Activated T-helper 2 cell treated with anti-CD3 and anti-CD28 coated beads, Interferon-gamma antibody, Interleukin-2, Interleukin-4, amounts not matched to agents 10 μg/mL and 5 μg/mL and 100 μg/mL, durations not matched to agents 14 hours and 24 hours and 36 hours (primary cell): ENCODE measurements around the gene S100A7. TPM values are rescaled to one million over a fixed set of nuclear protein-coding genes. Genes with fewer than 3 reads are reported as not detected.
A peak's percentile ranks its signal among the peaks of the same experiment; 100 is the strongest.

Experiments
- DNase-seq: peaks from one replicate; pipeline ENCODE4 v3.0.0; 2021; ENCODE audit warnings: low spot score
- H3K27ac Mint-ChIP-seq: one replicate; pipeline ENCODE4 v1.8.0; 2021; ENCODE audit warnings: mixed read lengths
- H3K27me3 Mint-ChIP-seq: one replicate; pipeline ENCODE4 v1.8.0; 2021; ENCODE audit warnings: low read depth, mixed read lengths
- H3K36me3 Mint-ChIP-seq: one replicate; pipeline ENCODE4 v1.8.0; 2021; ENCODE audit warnings: low read depth, mixed read lengths
- H3K4me1 Mint-ChIP-seq: one replicate; pipeline ENCODE4 v1.8.0; 2021; ENCODE audit warnings: low read depth, mixed read lengths
- H3K4me3 Mint-ChIP-seq: one replicate; pipeline ENCODE4 v1.8.0; 2021; ENCODE audit warnings: low read depth, mild to moderate bottlenecking, moderate library complexity, mixed read lengths
- H3K9me3 Mint-ChIP-seq: one replicate; pipeline ENCODE4 v1.8.0; 2021; ENCODE audit warnings: mixed read lengths
- intact Hi-C: fragments of 100-400 bp; cut with micrococcal nuclease; formaldehyde crosslinking; loops from one replicate; pipeline ENCODE4 v1.15.1; 2023
- total RNA-seq: library from RNA; stranded (reverse); gene quantifications from 2 replicates; pipeline ENCODE4 v1.2.3, GENCODE V29; 2022

S100A7 gene
- total RNA-seq, result not detected in 2 replicates

DNA sequence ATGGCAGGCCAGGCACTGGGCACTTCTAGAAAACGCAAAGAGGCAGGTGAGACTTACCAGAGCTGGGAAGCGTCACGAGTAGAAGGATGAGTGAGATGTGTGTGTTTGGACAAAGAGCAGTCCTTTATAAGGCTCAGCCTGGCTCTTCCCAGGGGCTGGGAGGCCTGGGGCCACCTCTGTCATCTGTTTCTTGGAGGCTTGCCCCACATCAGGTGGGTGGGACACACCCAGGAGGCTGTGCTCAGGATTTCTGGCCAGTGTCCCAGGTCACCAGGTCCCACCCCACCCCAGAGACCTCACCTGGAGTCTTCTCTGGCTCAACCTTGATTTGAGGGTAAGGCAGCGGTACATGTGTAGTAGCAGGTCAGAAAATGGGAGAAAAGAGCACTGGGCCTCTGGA, at the start of gene S100A7:
Gene S100A7, minus strand, starts transcription at position 101 of the 400 bp plus-strand sequence. CDS start 1,638 bp downstream, outside the sequence.
- Mint-ChIP-seq H3K27me3 (peaks cover 11% of the 10 kb centered on the region), H3K27ac (no peak within 1 kb of the TSS), H3K4me1 (no peaks in the 10 kb centered on the region), H3K4me3 (no peak within 1 kb of the TSS), H3K9me3 (no peaks in the 10 kb centered on the region), H3K36me3 (no peaks in the 10 kb centered on the region)
- DNase-seq, result no peak
- intact Hi-C loops, result no loop called here

DNA sequence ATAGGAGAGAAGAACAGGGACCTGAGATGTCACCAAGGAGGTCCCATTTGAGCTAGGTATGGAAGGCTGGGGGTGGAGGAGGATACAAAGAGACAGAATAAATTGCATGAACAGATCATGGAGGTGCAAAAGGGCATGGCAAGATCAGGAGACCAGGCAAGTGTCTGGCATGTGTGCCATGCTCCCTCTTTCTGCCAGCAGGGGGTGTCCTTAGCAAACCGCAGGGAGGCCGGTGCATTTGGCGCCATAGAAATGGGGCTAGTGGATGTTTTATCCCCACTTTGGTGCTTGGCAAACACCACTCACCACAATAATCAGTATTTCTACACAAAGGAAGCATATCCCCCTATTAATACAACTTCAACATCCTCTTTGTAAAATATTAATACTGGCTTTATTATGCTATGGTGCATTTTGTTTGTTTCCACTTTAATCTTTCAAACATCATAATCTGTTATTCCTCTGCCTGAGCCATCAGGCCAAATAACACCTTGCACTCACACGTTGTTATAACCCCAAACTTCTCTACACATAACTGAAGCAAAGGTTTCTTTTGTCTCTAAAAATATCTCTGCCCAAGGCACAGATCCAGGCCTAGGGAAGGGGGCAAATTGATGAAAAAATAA, 49.4 kb upstream of the S100A7 start:
- H3K9me3 Mint-ChIP-seq, result no peaks in the 10 kb centered on the region
- no peaks in the 10 kb centered on the region for H3K27me3 Mint-ChIP-seq
- peak; percentile 58 for DNase-seq
- no peak overlapping the region for H3K27ac Mint-ChIP-seq
- H3K4me3 Mint-ChIP-seq, result no peak overlapping the region
- intact Hi-C loops, result loop anchor here (2.0 to 5.0 kb wide), 2 partner anchors 162 to 239 kb away; partner anchors contain the start of gene ILF2
- no peaks in the 10 kb centered on the region for H3K36me3 Mint-ChIP-seq
- H3K4me1 Mint-ChIP-seq, result peaks cover 11% of the 10 kb centered on the region

- intact Hi-C loops, result no loop called here
- Mint-ChIP-seq H3K36me3 (no peaks in the 10 kb centered on the region), H3K4me3 (no peak overlapping the region), H3K27me3 (no peaks in the 10 kb centered on the region), H3K27ac (no peak overlapping the region), H3K4me1 (peaks cover 12% of the 10 kb centered on the region), H3K9me3 (no peaks in the 10 kb centered on the region)
- DNase-seq, result no peak
Observed at GRCh38 chr1:153509036-153509435, 48.6 kb upstream of the S100A7 start.

DNA sequence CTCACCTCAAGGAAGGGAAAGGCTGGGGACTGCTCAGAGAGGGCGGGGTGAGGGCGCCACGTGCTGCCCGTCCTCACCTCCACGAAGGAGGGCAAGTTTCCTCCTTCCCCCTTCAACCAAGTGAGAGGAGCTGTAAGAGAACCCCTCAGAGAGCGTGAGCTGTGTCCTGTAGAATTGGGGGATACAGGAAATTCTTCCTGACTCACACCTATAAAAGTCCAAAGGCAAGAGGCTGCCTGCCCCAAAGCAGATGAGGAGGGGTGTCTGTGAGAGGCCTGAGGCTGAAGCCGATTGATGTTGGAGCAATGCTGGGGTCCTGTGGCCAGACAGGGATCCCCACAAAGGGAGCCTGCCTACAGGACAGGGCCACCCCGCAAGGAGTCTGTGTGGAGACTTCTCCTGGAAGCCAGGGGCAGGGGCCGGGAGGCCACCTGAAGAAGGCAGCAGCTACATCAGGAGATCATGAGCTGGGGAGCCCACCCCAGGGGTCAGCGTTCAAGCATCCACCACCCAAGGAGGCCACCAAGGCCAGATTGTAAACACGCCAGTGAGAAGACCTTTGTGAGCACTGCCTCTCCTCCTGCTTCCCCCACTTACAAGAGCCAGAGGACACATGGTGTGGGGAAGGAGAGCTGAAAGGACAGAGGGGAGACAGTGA, 47.6 kb upstream of the S100A7 start:
- Mint-ChIP-seq H3K4me1 (peaks cover 9% of the 10 kb centered on the region), H3K9me3 (no peaks in the 10 kb centered on the region), H3K36me3 (no peaks in the 10 kb centered on the region), H3K27ac (no peak overlapping the region), H3K27me3 (no peaks in the 10 kb centered on the region), H3K4me3 (no peak overlapping the region)
- DNase-seq, result no peak
- intact Hi-C loops, result no loop called here

GRCh38 chr1:153506831-153507413, 46.5 kb upstream of the S100A7 start:
- Mint-ChIP-seq H3K4me1 (peaks cover 9% of the 10 kb centered on the region), H3K27ac (no peak overlapping the region), H3K9me3 (no peaks in the 10 kb centered on the region), H3K36me3 (no peaks in the 10 kb centered on the region), H3K4me3 (no peak overlapping the region), H3K27me3 (peaks cover 2% of the 10 kb centered on the region)
- intact Hi-C loops, result no loop called here
- no peak for DNase-seq

GRCh38 chr1:153506386-153506785, 45.9 kb upstream of the S100A7 start:
- DNase-seq, result no peak
- Mint-ChIP-seq H3K36me3 (no peaks in the 10 kb centered on the region), H3K27me3 (peaks cover 2% of the 10 kb centered on the region), H3K4me1 (peaks cover 8% of the 10 kb centered on the region), H3K27ac (no peak overlapping the region), H3K4me3 (no peak overlapping the region), H3K9me3 (no peaks in the 10 kb centered on the region)
- intact Hi-C loops, result no loop called here

GRCh38 chr1:153505576-153505975, 45.1 kb upstream of the S100A7 start:
- no peak overlapping the region for H3K4me3 Mint-ChIP-seq
- H3K36me3 Mint-ChIP-seq, result no peaks in the 10 kb centered on the region
- H3K4me1 Mint-ChIP-seq, result peaks cover 2% of the 10 kb centered on the region
- intact Hi-C loops, result no loop called here
- H3K9me3 Mint-ChIP-seq, result no peaks in the 10 kb centered on the region
- H3K27ac Mint-ChIP-seq, result no peak overlapping the region
- H3K27me3 Mint-ChIP-seq, result peaks cover 7% of the 10 kb centered on the region
- DNase-seq, result no peak

DNA sequence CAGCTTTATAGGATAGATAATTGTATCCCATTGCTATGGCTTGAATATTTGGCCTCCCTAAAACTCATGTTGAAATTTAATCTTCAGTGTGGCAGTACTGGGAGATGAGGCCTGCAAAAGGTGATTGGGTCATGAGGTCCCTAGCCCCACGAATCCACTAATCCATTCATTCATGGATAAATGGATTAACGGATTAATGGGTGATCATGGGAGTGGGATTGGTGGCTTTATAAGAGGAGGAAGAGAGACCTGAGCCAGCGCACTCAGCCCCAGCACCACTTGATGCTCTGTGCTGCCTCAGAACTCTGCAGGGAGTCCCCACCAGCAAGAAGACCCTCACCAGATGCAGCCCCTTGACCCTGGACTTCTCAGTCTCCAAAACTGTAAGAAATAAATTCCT, 43.3 kb upstream of the S100A7 start:
- H3K27ac Mint-ChIP-seq, result no peak overlapping the region
- no peak for DNase-seq
- H3K4me1 Mint-ChIP-seq, result peaks cover 2% of the 10 kb centered on the region
- H3K36me3 Mint-ChIP-seq, result no peaks in the 10 kb centered on the region
- H3K27me3 Mint-ChIP-seq, result peaks cover 19% of the 10 kb centered on the region
- intact Hi-C loops, result no loop called here
- H3K4me3 Mint-ChIP-seq, result no peak overlapping the region
- no peaks in the 10 kb centered on the region for H3K9me3 Mint-ChIP-seq

DNA sequence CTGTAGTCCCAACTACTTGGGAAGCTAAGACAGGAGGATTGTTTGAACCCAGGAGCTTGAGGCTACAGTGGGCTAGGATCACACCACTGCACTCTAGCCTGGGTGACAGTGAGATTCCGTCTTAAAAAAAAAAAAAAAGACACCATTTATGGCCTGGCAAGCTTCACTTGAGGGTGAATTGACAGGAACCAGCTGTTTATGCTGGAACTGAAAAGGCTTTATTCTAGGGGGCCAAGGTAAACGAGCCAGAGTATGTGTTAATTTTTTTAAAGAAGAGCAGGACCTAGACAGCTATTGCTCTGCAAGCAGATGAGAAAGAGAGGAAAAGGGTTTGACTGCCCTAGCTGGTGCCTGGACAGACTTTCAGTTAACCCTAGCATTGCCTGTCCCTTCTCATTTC, 38.3 kb upstream of the S100A7 start:
- Mint-ChIP-seq H3K36me3 (no peaks in the 10 kb centered on the region), H3K9me3 (no peaks in the 10 kb centered on the region), H3K27me3 (peaks cover 40% of the 10 kb centered on the region), H3K4me1 (no peaks in the 10 kb centered on the region), H3K4me3 (no peak overlapping the region), H3K27ac (no peak overlapping the region)
- intact Hi-C loops, result no loop called here
- DNase-seq, result no peak

GRCh38 chr1:153495536-153495935, 35.1 kb upstream of the S100A7 start:
- intact Hi-C loops, result loop anchor here (1.0 kb wide), 1 partner anchor 143 kb away; no protein-coding TSS in a partner anchor
- DNase-seq, result no peak
- no peaks in the 10 kb centered on the region for H3K9me3 Mint-ChIP-seq
- no peak overlapping the region for H3K27ac Mint-ChIP-seq
- no peaks in the 10 kb centered on the region for H3K4me1 Mint-ChIP-seq
- no peak overlapping the region for H3K4me3 Mint-ChIP-seq
- H3K27me3 Mint-ChIP-seq, result peaks cover 37% of the 10 kb centered on the region
- no peaks in the 10 kb centered on the region for H3K36me3 Mint-ChIP-seq

- Mint-ChIP-seq H3K36me3 (no peaks in the 10 kb centered on the region), H3K4me1 (no peaks in the 10 kb centered on the region), H3K27ac (no peak overlapping the region), H3K9me3 (no peaks in the 10 kb centered on the region), H3K27me3 (peaks cover 37% of the 10 kb centered on the region), H3K4me3 (no peak overlapping the region)
- DNase-seq, result peak; percentile 59
- intact Hi-C loops, result loop anchor here (1.0 kb wide), 1 partner anchor 143 kb away; no protein-coding TSS in a partner anchor
Observed at GRCh38 chr1:153494976-153495535, 34.6 kb upstream of the S100A7 start.

DNA sequence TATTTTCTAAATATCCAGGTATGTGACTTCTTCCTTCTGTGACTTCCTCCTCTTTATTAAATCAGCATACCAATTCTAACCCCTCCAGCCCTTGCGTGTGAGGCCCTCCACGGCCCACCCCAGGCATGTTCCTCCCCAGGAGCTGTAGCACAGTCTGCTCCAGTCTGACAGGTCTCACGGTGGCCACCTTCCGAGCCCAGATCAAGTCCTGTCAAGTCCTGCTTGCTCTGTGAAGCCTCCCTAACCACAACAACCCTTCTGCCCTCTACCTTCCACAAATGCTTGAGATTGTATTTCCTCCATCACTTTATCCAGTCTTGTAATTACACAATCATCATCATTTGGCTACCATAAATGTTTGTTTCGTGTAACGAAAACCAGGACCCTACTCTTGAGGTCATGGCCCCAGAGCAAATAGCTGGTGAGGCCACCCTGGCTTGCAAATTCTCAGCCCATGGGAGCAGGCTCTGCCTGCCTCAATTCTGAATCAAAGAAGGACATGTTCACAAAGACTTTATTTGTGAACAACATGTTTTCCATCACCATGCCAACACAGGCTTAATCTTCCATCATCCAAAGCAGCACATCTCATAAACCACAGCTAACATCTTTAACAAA, 33.0 kb upstream of the S100A7 start:
- Mint-ChIP-seq H3K27ac (no peak overlapping the region), H3K4me1 (no peaks in the 10 kb centered on the region), H3K9me3 (no peaks in the 10 kb centered on the region), H3K27me3 (peaks cover 24% of the 10 kb centered on the region), H3K36me3 (no peaks in the 10 kb centered on the region), H3K4me3 (no peak overlapping the region)
- intact Hi-C loops, result no loop called here
- DNase-seq, result no peak
